T follicular helper cell (primary cell): ENCODE results near the gene SAYSD1.
"Not testable (repeated sequence)": the region's sequence is repeated elsewhere in the genome, so short reads cannot be mapped to it uniquely, and the experiment has no call there.

ENCODE experiments used
- DNase-seq: peaks from one replicate; pipeline ENCODE4 v3.0.0-alpha.2; 2020; ENCODE audit warnings: low read depth
- total RNA-seq, 2 experiments: gene quantifications; one replicate each; lab custom pipeline; 2026; lab: John Stamatoyannopoulos, UW

Gene SAYSD1, protein sequence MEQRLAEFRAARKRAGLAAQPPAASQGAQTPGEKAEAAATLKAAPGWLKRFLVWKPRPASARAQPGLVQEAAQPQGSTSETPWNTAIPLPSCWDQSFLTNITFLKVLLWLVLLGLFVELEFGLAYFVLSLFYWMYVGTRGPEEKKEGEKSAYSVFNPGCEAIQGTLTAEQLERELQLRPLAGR
- total RNA-seq = 25.0 to 34.1 reads per million in 2 experiments

- peak; percentile 84 for DNase-seq
Observed at GRCh38 chr6:39114704-39115599, at the start of gene SAYSD1. TSS of gene SAYSD1 (minus strand) at chr6:39115186. CDS start at chr6:39115089, 97 bp downstream.

- DNase-seq = no peak
Observed at GRCh38 chr6:39157511-39157910, 42.5 kb upstream of the SAYSD1 start.

- no peak for DNase-seq
Observed at GRCh38 chr6:39156801-39157200, 41.8 kb upstream of the SAYSD1 start.

- no peak for DNase-seq
Observed at GRCh38 chr6:39154705-39155104, 39.7 kb upstream of the SAYSD1 start.

DNA sequence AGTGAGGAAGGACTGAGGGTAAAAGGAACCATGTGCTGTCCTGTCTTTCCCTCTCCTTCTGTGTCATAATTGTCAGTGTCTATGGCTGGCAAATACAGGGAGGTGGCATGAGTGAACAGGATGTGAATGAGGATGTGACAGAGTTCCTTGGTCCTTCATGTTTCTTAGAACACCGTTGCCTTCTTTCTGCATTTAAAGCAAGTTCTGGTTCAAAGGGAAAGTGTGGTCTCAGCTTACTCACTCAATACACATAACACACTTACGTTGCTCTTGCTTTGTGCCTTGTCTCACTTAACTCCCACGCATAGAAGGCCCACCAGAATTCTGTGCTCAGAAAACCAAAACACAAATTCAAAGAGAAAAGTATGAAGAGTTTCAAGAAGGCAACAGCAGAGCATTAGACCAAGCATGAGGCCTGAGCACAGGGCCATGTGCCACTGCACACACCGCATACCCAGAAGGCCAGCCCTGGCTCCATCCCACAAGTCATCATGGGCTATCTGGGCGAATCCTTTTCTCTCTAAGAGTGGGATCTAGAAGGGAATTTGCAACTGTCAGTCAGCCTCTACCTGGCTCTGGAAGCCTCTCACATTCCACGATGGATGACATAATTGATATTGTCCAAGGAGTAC lies 38.9 kb upstream of the SAYSD1 start:
- DNase-seq = no peak

DNA sequence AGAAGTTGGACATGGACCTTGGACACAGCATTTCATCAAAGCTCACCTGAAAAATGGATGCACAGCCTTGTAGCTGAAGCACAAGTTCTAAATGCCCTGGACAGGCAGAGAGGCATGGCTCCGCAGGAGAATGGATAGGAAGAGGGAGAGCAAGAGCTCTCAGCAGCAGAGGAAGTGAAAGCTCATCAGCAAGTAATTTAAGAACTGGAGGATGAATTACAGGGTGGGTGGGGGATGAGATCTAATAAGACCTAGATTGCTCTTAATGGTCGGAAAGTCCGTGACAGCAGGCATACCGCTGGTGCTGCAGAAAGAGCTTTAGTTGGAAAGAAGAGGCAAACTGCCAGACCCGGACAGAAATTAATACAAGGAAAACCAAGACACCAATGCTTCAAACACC lies 37.3 kb upstream of the SAYSD1 start:
- no peak for DNase-seq

DNA sequence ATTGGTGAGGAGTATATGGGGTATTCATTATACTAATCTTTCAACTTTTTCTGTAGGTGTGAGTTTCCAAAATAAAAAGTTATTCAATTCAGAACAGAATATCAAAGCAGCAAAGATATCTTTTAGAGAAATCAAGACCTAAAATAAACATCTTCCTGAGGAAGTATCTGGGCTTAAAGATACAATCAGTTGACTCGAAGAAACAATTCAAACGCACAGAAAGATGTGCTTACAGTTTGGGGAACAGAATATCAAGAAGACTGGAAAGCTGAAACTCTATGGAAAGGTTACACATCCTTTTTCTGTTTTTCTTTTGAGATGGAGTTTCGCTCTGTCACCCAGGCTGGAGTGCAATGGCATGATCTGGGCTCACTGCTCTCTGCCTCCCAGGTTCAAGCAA lies 36.2 kb upstream of the SAYSD1 start:
- no peak for DNase-seq

DNA sequence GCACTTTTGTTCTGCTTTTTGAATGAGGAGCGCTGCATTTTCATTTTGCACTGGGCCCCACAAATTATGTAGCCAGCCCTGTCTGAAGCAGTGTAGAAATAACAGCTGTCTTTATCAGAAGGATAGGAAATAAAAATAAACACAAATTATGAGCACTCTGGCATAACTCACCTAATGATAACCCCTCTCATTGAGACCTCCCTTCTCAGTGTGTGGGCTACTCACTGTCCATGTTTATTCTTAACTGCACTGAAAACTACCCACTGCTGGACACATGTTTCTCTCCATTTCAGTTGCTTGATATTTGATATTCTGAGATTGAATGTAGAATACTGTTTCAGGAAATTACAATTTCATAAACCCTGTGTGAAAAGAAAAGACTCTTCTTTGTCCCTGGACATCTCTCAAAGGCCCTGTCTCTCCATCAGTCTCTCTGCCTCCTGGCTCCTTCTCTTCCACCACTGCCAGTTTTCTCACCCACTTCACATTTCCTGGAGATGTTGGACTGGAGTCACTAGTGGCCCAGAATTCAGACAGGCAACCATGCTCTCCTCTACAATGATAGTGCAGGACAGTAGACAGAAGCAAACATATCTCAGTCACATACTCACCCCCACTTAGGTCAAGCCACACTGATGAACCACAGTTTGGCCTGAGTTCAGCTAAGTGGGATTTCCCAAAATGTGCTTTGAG lies 29.6 kb upstream of the SAYSD1 start:
- no peak for DNase-seq

GRCh38 chr6:39143238-39143930 lies 28.4 kb upstream of the SAYSD1 start:
- no peak for DNase-seq

DNA sequence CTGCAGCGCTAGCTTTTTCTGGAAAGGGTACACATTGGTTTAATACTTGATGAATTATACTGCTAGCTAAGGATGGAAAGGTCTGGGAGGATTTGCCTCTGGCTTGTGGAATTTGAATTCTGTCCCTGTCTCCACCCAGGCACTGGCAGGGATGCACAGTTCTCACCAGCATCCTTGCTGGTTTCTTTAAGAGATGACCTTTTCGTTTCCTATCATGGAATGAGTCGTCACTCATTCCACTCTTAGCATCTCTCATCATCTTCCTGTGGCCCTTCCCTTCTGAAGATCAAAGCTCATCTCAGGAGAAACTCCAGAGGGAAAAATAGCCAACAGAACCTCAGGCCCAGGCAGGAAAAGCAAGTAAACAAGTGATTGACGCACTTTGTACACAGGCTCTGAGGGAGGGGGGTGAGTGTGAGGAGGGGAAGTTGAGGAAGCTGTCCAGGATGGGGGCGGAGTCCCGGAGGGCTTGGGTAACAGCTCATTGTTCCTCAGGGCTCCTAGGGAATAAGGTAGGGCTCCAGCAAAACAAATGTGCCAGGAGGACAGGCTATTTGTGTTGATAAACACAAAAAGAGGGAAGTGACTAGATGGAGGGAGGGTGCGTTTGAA lies 25.7 kb upstream of the SAYSD1 start:
- DNase-seq = no peak

DNA sequence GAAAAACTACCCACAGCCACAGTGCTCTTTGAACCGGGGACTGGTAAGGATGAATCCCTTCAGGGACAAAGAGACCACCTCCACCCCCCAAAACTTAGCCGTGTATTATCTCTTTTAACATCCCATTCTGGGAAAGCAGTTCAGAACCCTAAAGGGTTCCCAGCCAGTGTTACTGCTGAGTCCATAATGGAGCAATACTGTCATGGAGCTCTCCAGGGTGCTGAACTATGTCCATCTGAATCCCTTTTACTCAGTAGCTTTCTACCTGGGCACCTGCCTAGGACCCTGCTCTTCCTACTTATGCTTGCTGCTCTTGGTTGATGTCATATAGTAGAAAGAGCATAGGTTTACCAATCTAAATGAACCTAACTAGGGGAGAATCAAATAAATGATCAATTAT lies 22.3 kb upstream of the SAYSD1 start:
- DNase-seq = no peak

GRCh38 chr6:39136207-39136606 lies 21.2 kb upstream of the SAYSD1 start:
- not testable (repeated sequence) for DNase-seq

- DNase-seq = not testable (repeated sequence)
Observed at GRCh38 chr6:39134761-39135160, 19.8 kb upstream of the SAYSD1 start.

DNA sequence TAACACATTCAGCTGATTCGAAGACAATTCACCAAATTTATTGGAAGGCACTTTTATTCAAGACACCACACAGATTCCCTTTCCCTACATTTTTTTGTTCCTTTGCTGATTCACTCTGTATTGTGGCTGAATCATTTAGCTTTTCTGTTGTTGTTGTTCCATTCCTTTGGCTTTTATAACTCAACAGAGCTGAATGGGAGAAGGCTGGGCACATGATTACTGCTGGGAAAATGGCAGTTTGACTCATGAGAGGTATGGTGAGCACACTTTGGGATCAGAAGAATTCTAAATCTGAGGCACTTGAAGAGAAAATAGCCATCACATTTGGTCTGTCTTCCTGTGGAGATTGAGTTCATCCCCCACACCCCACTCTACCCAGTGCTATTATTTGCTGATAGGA lies 15.7 kb upstream of the SAYSD1 start:
- DNase-seq = no peak

DNA sequence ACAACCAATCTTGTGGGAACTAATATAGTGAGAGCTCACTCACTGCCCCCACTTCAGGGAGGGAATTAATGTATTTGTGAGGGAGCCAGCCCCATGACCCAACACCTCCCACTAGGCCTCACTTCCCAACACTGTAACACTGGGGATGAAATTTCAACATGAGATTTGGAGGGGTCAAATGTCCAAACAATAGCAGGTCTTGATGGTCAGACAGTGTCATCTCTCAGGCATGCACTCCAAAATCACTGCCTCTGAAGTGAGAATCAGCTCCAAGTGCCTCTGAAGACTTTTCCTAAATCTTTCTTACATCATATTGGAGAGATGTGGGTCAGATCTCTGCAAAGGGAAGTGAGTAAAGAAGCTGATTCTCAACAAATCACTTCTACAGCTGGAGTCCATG lies 13.8 kb upstream of the SAYSD1 start:
- no peak for DNase-seq

GRCh38 chr6:39128106-39128505 lies 13.1 kb upstream of the SAYSD1 start:
- no peak for DNase-seq

DNA sequence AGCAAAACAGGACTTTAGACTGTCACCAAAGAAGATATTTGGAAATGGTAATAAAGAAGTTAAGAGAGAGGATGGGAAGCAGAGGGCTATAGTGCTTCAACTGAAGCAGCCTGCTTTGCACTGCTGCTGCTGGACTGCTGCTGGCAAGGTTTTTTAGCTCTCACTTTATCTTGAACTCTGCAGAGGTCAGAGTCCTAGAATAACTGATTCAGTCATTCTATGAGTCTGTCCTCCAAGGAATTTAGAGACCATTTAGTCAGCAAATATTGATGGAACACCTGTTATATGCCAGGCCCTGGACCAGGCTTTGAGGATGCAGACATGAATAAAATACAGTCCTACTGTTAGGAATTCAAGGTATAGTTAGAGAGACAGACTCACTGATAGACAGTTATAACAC lies 9.1 kb upstream of the SAYSD1 start:
- no peak for DNase-seq

DNA sequence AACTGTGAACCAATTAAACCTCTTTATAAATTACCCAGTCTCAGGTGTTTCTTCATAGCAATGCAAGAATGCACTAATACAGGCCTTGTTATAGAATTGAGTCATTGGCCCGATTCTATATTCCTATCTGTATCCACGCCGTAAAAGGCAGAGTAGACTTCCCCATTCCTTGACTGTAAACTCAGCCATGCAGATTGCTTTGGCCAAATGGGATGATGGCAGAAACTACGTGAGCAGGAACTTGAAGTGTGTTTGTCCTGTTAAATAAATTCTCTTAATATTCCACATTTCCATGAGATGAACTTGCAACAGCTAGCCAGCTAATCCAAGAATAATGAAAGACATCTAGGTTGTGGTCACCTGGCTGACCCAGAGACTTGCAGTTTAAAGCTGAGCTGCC lies 3.9 kb upstream of the SAYSD1 start:
- DNase-seq = no peak

DNA sequence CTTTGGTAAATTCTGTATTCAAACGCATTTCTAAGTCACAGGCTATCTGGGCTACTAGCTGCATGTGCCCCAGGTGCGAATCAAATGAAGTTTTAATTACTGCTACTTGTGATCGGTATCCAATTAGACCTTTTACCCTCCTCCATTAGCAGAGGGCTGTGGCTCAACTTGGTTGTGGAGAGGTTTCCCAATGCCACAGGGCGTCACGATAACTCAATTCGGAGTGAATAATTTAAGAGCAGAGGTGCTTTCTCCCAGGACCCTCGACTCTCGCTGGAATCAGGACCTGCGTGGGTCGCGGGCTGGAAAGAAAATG lies 640 bp downstream of the SAYSD1 start:
- DNase-seq = no peak

GRCh38 chr6:39113788-39114187 lies 1.2 kb downstream of the SAYSD1 start:
- DNase-seq = no peak

- no peak for DNase-seq
Observed at GRCh38 chr6:39111280-39111679, 3.7 kb downstream of the SAYSD1 start.
